ENCODE data around the gene PRELID2.

Gene PRELID2

GRCh38 chr5:145761254-145761653, 73.9 kb downstream of the PRELID2 start:
- no peak overlapping the region for H2BK5ac ChIP-seq (ENCODE audit: low read depth, low read length, poor library complexity, severe bottlenecking)
- H2BK12ac ChIP-seq (ENCODE audit: low read length in 2 of 2): no peak overlapping the region
- no peak for DNase-seq
- H3K18ac ChIP-seq (ENCODE audit: low read depth in 1 of 2, low read length in 2 of 2): no peak overlapping the region
- no peak overlapping the region for H3K27ac ChIP-seq (ENCODE audit: low read length, poor library complexity, severe bottlenecking)
- H3K9me3 ChIP-seq (ENCODE audit: control insufficient read depth, low read length): no peaks in the 10 kb centered on the region
- H3K9ac ChIP-seq (ENCODE audit: low read length): no peak overlapping the region
- H3K79me1 ChIP-seq (replicated peaks; ENCODE audit: low read length, poor library complexity, severe bottlenecking): no peaks in the 10 kb centered on the region
- no peak overlapping the region for H2BK15ac ChIP-seq (ENCODE audit: low read depth, poor library complexity, severe bottlenecking)
- H3K27me3 ChIP-seq (ENCODE audit: control insufficient read depth in 1 of 2, insufficient read depth in 1 of 2, low read length in 2 of 2): no peaks in the 10 kb centered on the region
- no peak overlapping the region for H4K8ac ChIP-seq (ENCODE audit: low read length)
- no peak overlapping the region for H3K4me3 ChIP-seq (ENCODE audit: insufficient read depth in 1 of 2, low read depth in 1 of 2, low read length in 2 of 2)
- no peak overlapping the region for H2AK5ac ChIP-seq (ENCODE audit: low read length, severe bottlenecking)
- no peak overlapping the region for H3K14ac ChIP-seq (ENCODE audit: low read length in 2 of 2)
- H2BK120ac ChIP-seq (ENCODE audit: low read depth, low read length): no peak overlapping the region
- WGBS: 93% methylated on average over 3 of the region's 4 CpGs
- H3K23ac ChIP-seq (ENCODE audit: low read length in 2 of 2): no peak overlapping the region
- no peaks in the 10 kb centered on the region for H3K36me3 ChIP-seq (ENCODE audit: control insufficient read depth in 1 of 2, insufficient read depth in 2 of 2, low read depth in 1 of 2, low read length in 2 of 2)
- H3K4me2 ChIP-seq (ENCODE audit: low read length, poor library complexity, severe bottlenecking): no peak overlapping the region
- H3K4me1 ChIP-seq (ENCODE audit: control insufficient read depth, insufficient read depth, low read depth, low read length): no peaks in the 10 kb centered on the region
- no peak overlapping the region for H2AFZ ChIP-seq (ENCODE audit: low read depth, low read length)
- no peak overlapping the region for H3K4ac ChIP-seq (ENCODE audit: low read depth in 1 of 2, low read length in 2 of 2)
- no peak overlapping the region for H4K91ac ChIP-seq (ENCODE audit: low read length)

GRCh38 chr5:145760660-145761059, 74.5 kb downstream of the PRELID2 start:
- Histone ChIP-seq H3K4me1 (ENCODE audit: control insufficient read depth, insufficient read depth, low read depth, low read length) (no peaks in the 10 kb centered on the region), H3K4me2 (ENCODE audit: low read length, poor library complexity, severe bottlenecking) (no peak overlapping the region), H3K79me1 (replicated peaks; ENCODE audit: low read length, poor library complexity, severe bottlenecking) (no peaks in the 10 kb centered on the region), H2BK120ac (ENCODE audit: low read depth, low read length) (no peak overlapping the region), H2AK5ac (ENCODE audit: low read length, severe bottlenecking) (no peak overlapping the region), H3K27me3 (ENCODE audit: control insufficient read depth in 1 of 2, insufficient read depth in 1 of 2, low read length in 2 of 2) (no peaks in the 10 kb centered on the region), H3K4me3 (ENCODE audit: insufficient read depth in 1 of 2, low read depth in 1 of 2, low read length in 2 of 2) (no peak overlapping the region), H4K8ac (ENCODE audit: low read length) (no peak overlapping the region), H3K27ac (ENCODE audit: low read length, poor library complexity, severe bottlenecking) (no peak overlapping the region), H2BK12ac (ENCODE audit: low read length in 2 of 2) (no peak overlapping the region), H2BK5ac (ENCODE audit: low read depth, low read length, poor library complexity, severe bottlenecking) (no peak overlapping the region), H3K23ac (ENCODE audit: low read length in 2 of 2) (no peak overlapping the region), H3K36me3 (ENCODE audit: control insufficient read depth in 1 of 2, insufficient read depth in 2 of 2, low read depth in 1 of 2, low read length in 2 of 2) (no peaks in the 10 kb centered on the region), H3K4ac (ENCODE audit: low read depth in 1 of 2, low read length in 2 of 2) (no peak overlapping the region), H3K18ac (ENCODE audit: low read depth in 1 of 2, low read length in 2 of 2) (no peak overlapping the region), H3K9ac (ENCODE audit: low read length) (no peak overlapping the region), H4K91ac (ENCODE audit: low read length) (no peak overlapping the region), H2BK15ac (ENCODE audit: low read depth, poor library complexity, severe bottlenecking) (no peak overlapping the region), H3K9me3 (ENCODE audit: control insufficient read depth, low read length) (no peaks in the 10 kb centered on the region), H3K14ac (ENCODE audit: low read length in 2 of 2) (no peak overlapping the region), H2AFZ (ENCODE audit: low read depth, low read length) (no peak overlapping the region)
- no CpG with 5 or more reads among the region's 1 CpG for WGBS
- DNase-seq: no peak

- H3K18ac ChIP-seq (ENCODE audit: low read depth in 1 of 2, low read length in 2 of 2): peak overlapping the region in 1 of 2 experiments; percentile 12
- H4K8ac ChIP-seq (ENCODE audit: low read length): no peak overlapping the region
- no peak overlapping the region for H3K27ac ChIP-seq (ENCODE audit: low read length, poor library complexity, severe bottlenecking)
- no peak overlapping the region for H3K4me2 ChIP-seq (ENCODE audit: low read length, poor library complexity, severe bottlenecking)
- H3K14ac ChIP-seq (ENCODE audit: low read length in 2 of 2): no peak overlapping the region
- H2BK15ac ChIP-seq (ENCODE audit: low read depth, poor library complexity, severe bottlenecking): no peak overlapping the region
- H3K4ac ChIP-seq (ENCODE audit: low read depth in 1 of 2, low read length in 2 of 2): no peak overlapping the region
- no peak overlapping the region for H2BK5ac ChIP-seq (ENCODE audit: low read depth, low read length, poor library complexity, severe bottlenecking)
- no peaks in the 10 kb centered on the region for H3K79me1 ChIP-seq (replicated peaks; ENCODE audit: low read length, poor library complexity, severe bottlenecking)
- no peak for DNase-seq
- no peak overlapping the region for H2AK5ac ChIP-seq (ENCODE audit: low read length, severe bottlenecking)
- H2BK12ac ChIP-seq (ENCODE audit: low read length in 2 of 2): no peak overlapping the region
- no peaks in the 10 kb centered on the region for H3K36me3 ChIP-seq (ENCODE audit: control insufficient read depth in 1 of 2, insufficient read depth in 2 of 2, low read depth in 1 of 2, low read length in 2 of 2)
- no peaks in the 10 kb centered on the region for H3K9me3 ChIP-seq (ENCODE audit: control insufficient read depth, low read length)
- no peak overlapping the region for H3K23ac ChIP-seq (ENCODE audit: low read length in 2 of 2)
- H4K91ac ChIP-seq (ENCODE audit: low read length): no peak overlapping the region
- WGBS: 90% methylated on average over 4 of the region's 5 CpGs
- H2BK120ac ChIP-seq (ENCODE audit: low read depth, low read length): no peak overlapping the region
- no peaks in the 10 kb centered on the region for H3K27me3 ChIP-seq (ENCODE audit: control insufficient read depth in 1 of 2, insufficient read depth in 1 of 2, low read length in 2 of 2)
- H3K4me3 ChIP-seq (ENCODE audit: insufficient read depth in 1 of 2, low read depth in 1 of 2, low read length in 2 of 2): no peak overlapping the region
- H2AFZ ChIP-seq (ENCODE audit: low read depth, low read length): no peak overlapping the region
- H3K4me1 ChIP-seq (ENCODE audit: control insufficient read depth, insufficient read depth, low read depth, low read length): no peaks in the 10 kb centered on the region
- H3K9ac ChIP-seq (ENCODE audit: low read length): peak overlapping the region; percentile 25
These were observed 82.2 kb downstream of the PRELID2 start for GRCh38 chr5:145752947-145753346.

- no peaks in the 10 kb centered on the region for H3K79me1 ChIP-seq (replicated peaks; ENCODE audit: low read length, poor library complexity, severe bottlenecking)
- H3K9me3 ChIP-seq (ENCODE audit: control insufficient read depth, low read length): no peaks in the 10 kb centered on the region
- H3K4me3 ChIP-seq (ENCODE audit: insufficient read depth in 1 of 2, low read depth in 1 of 2, low read length in 2 of 2): no peak overlapping the region
- no peak overlapping the region for H2BK5ac ChIP-seq (ENCODE audit: low read depth, low read length, poor library complexity, severe bottlenecking)
- no peak overlapping the region for H4K8ac ChIP-seq (ENCODE audit: low read length)
- H3K4me1 ChIP-seq (ENCODE audit: control insufficient read depth, insufficient read depth, low read depth, low read length): no peaks in the 10 kb centered on the region
- no peak for DNase-seq
- H2AK5ac ChIP-seq (ENCODE audit: low read length, severe bottlenecking): no peak overlapping the region
- no peak overlapping the region for H3K4ac ChIP-seq (ENCODE audit: low read depth in 1 of 2, low read length in 2 of 2)
- H2BK12ac ChIP-seq (ENCODE audit: low read length in 2 of 2): no peak overlapping the region
- H2BK15ac ChIP-seq (ENCODE audit: low read depth, poor library complexity, severe bottlenecking): no peak overlapping the region
- H3K14ac ChIP-seq (ENCODE audit: low read length in 2 of 2): no peak overlapping the region
- no peak overlapping the region for H2BK120ac ChIP-seq (ENCODE audit: low read depth, low read length)
- no peak overlapping the region for H3K4me2 ChIP-seq (ENCODE audit: low read length, poor library complexity, severe bottlenecking)
- no CpG with 5 or more reads among the region's 2 CpGs for WGBS
- H3K18ac ChIP-seq (ENCODE audit: low read depth in 1 of 2, low read length in 2 of 2): no peak overlapping the region
- no peaks in the 10 kb centered on the region for H3K36me3 ChIP-seq (ENCODE audit: control insufficient read depth in 1 of 2, insufficient read depth in 2 of 2, low read depth in 1 of 2, low read length in 2 of 2)
- no peak overlapping the region for H3K23ac ChIP-seq (ENCODE audit: low read length in 2 of 2)
- no peak overlapping the region for H3K27ac ChIP-seq (ENCODE audit: low read length, poor library complexity, severe bottlenecking)
- no peak overlapping the region for H4K91ac ChIP-seq (ENCODE audit: low read length)
- no peaks in the 10 kb centered on the region for H3K27me3 ChIP-seq (ENCODE audit: control insufficient read depth in 1 of 2, insufficient read depth in 1 of 2, low read length in 2 of 2)
- no peak overlapping the region for H2AFZ ChIP-seq (ENCODE audit: low read depth, low read length)
- H3K9ac ChIP-seq (ENCODE audit: low read length): peak overlapping the region; percentile 25
These were observed 82.6 kb downstream of the PRELID2 start for GRCh38 chr5:145752534-145752933.

Measured in mesenchymal stem cell (in vitro differentiated cells and primary cell).